Measurements from ENCODE around the gene TMEM220.

The TMEM220 gene

DNA sequence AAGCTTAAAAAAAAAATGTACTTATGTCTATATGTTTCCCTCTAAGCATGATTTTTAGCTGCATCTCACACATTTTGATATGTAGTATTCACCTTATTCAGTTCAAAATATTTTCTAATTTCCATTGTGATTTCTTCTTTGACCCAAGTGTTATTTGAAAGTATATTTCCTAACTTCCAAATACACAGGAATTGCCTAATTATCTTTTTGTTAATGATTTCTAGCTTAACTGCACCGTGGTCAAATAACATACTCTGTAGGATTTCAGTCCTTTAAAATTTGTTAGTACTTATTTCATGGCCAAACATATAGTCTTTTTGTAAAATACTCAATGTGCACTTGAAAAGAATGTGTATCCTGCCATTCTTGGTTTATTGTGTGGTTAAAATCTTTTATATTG lies 11.3 kb downstream of the TMEM220 start:
- TF ChIP-seq, protein P1, sequence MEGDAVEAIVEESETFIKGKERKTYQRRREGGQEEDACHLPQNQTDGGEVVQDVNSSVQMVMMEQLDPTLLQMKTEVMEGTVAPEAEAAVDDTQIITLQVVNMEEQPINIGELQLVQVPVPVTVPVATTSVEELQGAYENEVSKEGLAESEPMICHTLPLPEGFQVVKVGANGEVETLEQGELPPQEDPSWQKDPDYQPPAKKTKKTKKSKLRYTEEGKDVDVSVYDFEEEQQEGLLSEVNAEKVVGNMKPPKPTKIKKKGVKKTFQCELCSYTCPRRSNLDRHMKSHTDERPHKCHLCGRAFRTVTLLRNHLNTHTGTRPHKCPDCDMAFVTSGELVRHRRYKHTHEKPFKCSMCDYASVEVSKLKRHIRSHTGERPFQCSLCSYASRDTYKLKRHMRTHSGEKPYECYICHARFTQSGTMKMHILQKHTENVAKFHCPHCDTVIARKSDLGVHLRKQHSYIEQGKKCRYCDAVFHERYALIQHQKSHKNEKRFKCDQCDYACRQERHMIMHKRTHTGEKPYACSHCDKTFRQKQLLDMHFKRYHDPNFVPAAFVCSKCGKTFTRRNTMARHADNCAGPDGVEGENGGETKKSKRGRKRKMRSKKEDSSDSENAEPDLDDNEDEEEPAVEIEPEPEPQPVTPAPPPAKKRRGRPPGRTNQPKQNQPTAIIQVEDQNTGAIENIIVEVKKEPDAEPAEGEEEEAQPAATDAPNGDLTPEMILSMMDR (IDR thresholded peaks at IDR 0.05; ENCODE audit: insufficient read depth, low read depth, low read length, missing control alignments), result no peak
- DNase-seq (ENCODE audit: low read depth), result no peak
- no peak overlapping the region for H3K4me3 ChIP-seq (ENCODE audit: low read length)

DNA sequence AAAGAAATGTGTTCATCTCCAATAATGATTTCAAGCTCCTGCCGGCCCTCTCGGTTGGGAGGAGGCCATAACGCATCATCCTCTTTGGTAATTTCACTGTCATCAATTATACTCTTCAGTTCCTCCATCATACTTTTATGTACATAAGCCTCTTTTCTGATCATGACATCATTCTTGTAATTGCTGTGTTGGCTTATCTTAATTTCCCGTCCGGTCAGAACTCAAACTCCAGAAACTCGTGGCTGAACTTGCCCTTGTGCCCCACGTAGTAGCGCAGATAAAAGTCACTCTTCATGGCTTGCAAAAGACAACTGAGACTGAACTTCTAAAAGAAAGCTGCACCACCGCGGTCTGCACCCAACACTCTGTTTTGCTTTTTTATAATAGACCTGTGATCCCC lies 13.6 kb downstream of the TMEM220 start:
- TF ChIP-seq, protein P1 (IDR thresholded peaks at IDR 0.05; ENCODE audit: insufficient read depth, low read depth, low read length, missing control alignments), result no peak
- DNase-seq (ENCODE audit: low read depth), result no peak
- no peak overlapping the region for H3K4me3 ChIP-seq (ENCODE audit: low read length)

DNA sequence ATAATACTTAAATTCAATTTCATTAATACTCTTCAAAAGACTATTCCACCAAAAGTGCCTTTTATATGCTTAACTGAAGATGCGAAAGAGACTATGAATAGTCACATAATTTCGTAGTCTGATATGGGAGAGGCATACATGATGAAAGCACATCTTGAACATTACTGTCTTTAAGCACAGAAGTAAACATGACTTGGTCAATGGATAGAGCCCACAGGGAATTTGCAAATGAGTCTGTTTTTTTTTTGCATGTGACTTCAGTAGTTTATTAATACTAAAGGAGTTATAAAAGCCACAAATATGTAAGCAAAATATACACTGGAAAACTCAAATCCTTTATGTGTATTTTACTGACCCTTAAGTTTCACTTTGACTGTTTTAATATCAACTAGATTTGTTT lies 16.5 kb downstream of the TMEM220 start:
- DNase-seq (ENCODE audit: low read depth), result no peak
- TF ChIP-seq, protein P1 (IDR thresholded peaks at IDR 0.05; ENCODE audit: insufficient read depth, low read depth, low read length, missing control alignments), result no peak
- H3K4me3 ChIP-seq (ENCODE audit: low read length), result no peak overlapping the region

DNA sequence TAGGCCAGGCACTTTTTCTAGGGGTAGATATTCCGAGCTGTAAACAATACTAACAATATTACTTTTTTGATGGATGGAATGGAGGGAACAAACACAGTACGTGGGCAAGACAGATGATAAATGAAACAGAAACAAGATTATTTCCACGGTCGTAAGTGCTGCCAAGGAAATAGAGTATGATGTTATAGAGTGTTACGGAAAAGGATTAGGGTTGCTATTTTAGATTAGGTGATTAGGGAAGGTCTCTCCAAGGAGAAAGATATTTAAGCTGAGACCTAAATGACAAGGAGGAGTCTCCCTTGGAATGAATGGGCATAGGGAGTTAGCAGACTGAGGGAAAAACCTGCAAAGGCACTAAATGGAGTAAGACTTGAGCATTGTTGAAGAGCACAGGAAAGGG lies 24.1 kb downstream of the TMEM220 start:
- H3K4me3 ChIP-seq (ENCODE audit: low read length), result no peak overlapping the region
- DNase-seq (ENCODE audit: low read depth), result no peak
- TF ChIP-seq, protein P1 (IDR thresholded peaks at IDR 0.05; ENCODE audit: insufficient read depth, low read depth, low read length, missing control alignments), result no peak

DNA sequence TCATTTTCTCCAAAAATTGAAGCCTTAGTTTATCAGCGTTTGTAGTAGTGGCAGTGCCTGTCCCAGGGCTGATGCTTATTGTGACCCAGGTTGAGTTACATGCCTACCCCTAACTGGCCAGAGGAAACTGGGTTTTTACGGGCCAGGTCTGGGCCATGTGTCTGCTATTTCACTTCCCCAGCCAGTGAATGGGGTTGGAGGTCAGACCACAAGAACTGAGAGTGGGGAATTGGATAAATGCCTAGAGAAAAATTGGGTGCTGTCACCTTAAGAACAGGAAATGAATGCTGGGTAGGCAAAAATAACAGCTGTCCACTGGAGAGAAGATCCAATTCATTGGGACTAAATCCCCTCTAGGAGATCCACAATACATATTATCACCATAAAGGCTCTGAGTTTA lies 27.2 kb downstream of the TMEM220 start:
- no peak overlapping the region for H3K4me3 ChIP-seq (ENCODE audit: low read length)
- DNase-seq (ENCODE audit: low read depth), result no peak
- TF ChIP-seq, protein P1 (IDR thresholded peaks at IDR 0.05; ENCODE audit: insufficient read depth, low read depth, low read length, missing control alignments), result no peak

DNA sequence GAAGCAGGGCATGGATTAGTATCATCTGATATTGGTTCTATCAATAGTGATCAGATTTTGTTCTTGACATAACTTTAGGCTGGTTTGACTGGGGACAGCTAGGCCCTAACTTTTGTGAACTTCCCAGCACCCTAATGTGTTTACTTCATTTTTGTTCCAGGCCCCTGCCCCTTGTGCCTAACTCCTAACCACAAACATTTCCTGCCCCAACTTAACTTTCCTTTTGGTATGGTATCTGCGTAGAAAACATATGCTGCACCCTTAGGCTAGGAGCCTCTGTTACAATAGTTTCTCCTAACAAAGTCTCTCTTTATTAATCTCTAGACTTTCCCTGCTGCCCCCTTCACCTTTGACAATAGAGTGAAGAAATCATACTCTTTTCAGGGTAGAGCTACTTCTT lies 30.0 kb downstream of the TMEM220 start:
- TF ChIP-seq, protein P1 (IDR thresholded peaks at IDR 0.05; ENCODE audit: insufficient read depth, low read depth, low read length, missing control alignments), result no peak
- H3K4me3 ChIP-seq (ENCODE audit: low read length), result no peak overlapping the region
- no peak for DNase-seq (ENCODE audit: low read depth)

DNA sequence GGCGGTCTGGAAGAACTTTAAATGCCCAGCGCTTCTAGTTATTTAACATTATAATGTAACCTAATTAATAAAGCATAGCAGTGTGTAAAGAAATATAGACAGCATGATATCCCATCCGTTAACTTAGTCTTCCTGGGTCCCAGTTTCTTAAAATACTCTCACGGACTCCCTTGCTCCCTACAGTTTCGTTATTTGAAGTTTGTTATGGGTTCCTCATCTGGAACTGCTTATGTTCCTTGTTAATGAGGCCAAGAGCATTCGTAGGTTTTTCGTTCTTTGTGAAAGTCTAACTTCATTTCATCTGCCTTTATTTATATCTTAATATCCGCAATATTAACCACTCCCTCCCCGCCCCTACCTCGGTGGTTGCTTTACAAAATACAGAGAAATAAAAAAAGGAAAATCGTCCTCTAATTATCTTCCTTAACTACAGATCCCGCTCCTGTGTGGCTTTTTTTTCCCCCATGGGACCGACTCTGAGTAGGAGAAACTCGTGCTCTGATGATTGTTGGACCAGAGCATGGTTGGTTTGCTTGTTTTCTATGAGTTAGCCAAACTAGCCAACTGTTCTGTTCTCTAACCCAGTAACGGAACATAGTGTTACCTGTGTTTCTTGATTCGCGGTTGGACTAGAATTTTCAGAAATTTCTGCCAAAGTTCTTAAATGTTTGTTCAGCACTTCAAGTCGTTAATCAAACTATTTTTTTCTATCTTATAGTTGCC lies 31.6 kb downstream of the TMEM220 start:
- peak overlapping the region; percentile 84 for H3K4me3 ChIP-seq (ENCODE audit: low read length)
- TF ChIP-seq, protein P1 (IDR thresholded peaks at IDR 0.05; ENCODE audit: insufficient read depth, low read depth, low read length, missing control alignments), result no peak
- peak; percentile 5 for DNase-seq (ENCODE audit: low read depth)

All from epithelial cell of esophagus (primary cell).